Glomerular visceral epithelial cell (primary cell): Measurements from ENCODE around the gene UROC1.
"Not testable (repeated sequence)": the region's sequence is repeated elsewhere in the genome, so short reads cannot be mapped to it uniquely, and the experiment has no call there.

Source experiments
- DNase-seq: peaks from one replicate; pipeline ENCODE4 v3.0.0-alpha.2; 2016; ENCODE audit errors: extremely low spot score

The UROC1 gene

DNA sequence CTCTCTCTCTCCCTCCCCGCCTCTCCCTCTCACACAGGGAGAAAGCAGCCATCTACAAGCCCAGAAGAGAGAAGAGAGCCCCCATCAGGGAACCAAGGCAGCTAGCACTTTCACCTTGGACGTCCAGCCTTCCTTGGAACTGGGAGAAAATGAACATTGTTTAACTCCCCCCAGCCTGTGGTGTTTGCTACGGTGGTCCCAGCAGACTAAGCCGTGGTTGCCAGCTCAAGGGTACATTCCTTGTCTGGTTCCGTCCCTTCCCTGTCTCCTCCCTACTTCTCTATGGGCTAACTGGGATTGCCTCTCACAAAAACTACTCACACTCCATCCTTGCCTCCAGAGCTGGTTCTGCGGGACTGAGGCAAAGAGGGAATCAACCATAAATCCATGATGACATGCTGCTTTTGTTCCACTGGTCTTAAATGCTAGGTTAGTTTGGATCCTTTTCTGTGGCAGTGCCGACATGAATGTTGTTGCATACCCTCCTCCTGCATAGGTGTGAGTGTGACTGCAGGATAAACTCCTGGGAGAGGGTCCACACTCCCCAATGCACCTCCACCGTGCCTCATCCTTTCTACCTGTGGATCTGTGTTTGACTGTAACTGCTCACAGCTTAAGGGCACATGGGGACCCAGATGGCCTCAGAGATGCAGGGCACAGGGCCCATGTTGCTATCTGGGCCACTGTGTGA lies 29.1 kb upstream of the UROC1 start:
- DNase-seq: no peak

DNA sequence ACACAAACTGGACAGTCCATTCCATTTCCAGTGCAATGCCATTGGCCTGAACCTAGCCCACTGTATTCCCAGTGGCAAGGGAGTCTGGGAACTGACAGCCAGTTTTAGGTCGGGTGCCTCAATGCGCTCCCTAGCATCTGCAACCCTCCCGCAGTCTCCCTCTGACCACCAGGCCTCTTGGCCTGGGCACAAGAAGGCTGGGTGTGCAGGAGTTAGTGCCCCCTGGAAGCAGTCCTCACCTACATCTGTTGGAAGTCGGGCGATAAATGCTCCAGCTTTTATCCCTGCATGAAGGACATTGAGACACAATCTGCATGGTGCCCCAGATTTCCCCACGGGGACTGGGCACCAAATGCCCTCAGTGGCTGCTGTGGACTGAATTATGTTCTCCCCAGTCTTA lies 28.4 kb upstream of the UROC1 start:
- DNase-seq: no peak

DNA sequence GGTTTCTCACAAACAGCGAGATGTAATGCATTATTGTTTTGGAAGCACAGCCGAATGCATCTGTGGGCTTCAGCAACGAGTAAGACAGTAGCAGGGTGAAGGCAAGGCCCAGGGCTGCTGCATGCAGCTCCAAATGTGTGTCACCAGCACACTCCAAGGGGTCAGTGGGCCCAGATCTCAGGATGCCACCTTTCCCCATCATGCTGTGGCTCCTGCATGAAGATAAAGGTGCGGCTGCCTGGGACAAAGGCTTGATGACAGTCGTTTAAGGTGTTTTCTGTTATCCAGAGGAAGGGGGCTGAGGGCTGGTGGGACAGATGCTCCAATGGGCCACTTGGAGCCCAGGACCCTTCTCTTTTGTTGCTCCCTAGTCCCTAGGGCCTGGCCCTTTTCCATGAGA lies 28.0 kb upstream of the UROC1 start:
- no peak for DNase-seq

DNA sequence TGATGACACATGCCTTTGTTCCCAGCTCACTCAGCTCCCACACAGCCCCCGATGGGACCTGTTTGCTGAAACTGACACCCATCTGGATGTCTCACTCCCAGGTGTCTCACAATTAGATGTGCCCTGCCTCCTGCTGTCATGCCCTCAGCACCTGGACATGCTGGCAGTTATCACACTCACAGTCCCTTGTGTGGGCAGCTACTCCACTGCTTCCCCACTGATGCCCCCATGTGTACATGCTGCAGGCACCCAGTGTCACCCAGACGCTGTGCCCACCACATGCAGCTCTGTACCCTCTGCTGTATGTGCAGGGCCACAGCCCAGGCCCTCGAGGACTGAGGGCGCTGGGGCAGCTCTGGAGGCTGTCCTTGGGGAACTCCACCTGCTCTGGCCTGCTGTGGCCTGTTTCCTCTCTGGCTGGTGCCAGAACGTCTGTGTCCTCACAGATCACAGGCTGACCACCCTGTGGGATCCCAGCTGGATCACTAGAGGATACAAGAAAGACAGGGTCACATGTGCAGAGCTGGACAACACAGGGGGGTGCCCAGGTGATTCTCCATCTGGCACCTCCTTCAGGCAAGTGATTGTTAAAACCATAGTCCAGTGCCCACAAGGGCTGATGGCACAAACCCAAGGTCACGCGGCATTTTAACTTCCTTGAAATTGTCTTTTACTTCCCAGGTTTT lies 27.2 kb upstream of the UROC1 start:
- DNase-seq: no peak

DNA sequence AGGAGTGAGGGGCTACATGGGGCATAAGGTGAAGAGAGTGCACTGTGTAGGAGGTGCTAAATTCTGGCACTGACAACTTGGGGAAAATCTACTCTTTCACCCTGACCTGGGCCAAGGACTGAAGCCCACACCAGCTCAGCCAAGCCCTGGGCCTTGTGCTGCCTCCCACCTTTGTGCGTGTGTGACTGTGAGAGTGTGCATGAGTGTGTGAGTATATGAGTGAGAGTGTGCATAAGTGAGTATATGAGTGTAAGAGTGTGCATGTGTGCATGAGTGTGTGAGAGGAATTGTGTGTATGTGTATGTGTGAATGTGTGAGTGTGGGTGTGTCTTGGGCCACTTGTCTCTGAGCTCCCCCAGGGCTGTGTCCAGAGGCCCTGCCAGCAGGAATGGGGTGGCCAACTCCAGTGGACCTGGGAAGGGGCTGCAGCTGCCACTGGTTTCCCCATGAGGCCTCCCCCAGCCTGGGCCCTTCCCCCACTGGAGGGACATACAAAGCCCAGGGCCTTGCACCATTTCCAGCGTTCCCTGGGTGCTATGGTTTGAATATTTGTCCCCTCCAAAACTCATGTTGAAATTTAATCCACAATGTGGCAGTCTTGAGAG lies 26.0 kb upstream of the UROC1 start:
- DNase-seq: no peak

DNA sequence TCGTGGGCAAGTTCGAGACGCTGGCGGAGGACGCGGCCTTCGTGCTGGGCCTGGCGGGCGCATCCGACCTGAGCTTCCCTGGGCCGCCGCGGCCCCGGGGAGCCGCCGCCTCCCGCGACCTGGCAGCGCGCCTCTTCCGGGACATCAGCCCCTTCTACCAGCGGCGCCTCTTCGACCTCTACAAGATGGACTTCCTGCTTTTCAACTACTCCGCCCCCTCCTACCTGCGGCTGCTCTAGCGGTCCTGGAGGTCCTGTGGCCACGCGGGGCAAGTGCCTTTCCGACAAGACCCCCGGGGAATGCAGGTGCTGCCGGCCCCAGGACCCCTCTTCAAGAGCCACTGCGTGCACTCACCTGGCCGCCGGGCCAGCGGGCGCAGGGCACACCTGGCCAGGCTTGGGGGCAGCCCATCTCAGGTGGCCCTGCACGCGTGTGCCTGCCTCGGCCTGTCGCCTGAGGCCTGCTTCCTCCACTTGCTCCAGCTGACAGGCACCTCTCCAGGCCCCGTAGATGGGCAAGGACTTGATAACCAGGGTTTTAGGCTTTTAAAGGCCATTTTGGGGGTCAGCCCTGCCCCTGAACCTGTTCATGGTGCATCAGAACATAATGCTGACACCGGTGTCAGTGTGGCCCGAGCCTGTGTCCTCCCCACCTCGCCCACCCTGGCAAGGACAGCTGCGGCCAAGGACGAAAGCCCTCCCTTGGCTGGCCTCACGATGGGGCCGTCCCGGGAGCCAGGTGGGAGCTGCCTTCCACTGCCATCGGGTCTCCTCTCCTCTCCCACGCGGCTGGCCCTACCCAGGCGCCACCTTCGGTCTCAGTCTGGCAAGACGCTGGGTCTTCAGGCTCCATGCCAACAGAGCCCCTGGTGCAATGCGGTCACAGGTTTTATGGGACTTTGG lies 25.0 kb upstream of the UROC1 start:
- DNase-seq: no peak

DNA sequence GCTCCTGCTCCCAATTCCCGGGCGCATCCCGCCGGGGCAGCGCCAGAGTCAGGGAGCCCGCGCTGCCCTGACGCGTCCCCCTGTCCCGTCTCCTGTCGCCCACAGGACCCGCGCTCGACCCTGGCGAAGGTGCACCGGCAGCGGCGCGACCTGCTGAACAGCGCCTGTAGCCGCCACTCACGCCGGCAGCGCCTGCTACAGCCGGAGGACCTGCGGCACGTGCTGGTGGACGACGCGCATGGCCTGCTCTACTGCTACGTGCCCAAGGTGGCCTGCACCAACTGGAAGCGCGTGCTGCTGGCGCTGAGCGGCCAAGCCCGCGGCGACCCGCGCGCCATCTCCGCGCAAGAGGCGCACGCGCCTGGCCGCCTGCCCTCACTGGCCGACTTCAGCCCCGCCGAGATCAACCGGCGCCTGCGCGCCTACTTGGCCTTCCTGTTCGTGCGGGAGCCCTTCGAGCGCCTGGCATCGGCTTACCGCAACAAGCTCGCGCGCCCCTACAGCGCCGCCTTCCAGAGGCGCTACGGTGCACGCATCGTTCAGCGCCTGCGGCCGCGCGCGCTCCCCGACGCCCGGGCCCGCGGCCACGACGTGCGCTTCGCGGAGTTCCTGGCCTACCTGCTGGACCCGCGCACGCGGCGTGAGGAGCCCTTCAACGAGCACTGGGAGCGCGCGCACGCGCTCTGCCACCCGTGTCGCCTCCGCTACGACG lies 24.2 kb upstream of the UROC1 start:
- DNase-seq: no peak

DNA sequence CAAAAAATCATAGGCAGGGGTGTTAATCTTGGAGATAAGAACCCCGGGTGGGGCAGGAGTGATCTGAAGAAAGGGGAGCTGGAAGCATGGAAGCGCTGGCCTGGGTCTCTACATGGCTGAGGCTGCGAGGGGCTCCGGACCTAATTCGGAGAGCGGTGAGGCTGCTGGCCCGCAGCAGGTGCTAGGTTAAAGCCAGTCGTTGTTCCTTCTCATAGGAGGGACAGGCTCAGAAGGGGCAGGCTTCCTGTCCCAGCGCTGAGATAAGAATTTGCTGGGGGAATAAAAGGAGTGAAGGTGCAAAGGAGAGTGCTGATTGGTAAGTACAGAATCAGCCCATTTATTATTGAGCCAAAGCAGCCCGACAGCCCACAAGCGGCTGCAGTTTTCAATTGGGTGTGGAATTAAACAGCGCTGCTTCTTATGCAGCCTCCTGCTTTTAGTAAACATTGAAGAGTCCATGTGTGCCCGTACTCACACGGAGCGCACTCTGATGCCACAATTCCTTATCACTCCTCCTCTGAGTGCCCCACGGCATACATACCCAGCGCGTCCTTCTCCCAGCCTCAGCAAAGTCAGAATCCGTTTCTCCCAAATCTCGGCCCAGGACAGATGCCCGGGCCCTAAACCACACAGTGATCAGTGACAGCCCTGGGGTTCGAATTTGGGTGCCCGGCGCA lies 23.5 kb upstream of the UROC1 start:
- no peak for DNase-seq

DNA sequence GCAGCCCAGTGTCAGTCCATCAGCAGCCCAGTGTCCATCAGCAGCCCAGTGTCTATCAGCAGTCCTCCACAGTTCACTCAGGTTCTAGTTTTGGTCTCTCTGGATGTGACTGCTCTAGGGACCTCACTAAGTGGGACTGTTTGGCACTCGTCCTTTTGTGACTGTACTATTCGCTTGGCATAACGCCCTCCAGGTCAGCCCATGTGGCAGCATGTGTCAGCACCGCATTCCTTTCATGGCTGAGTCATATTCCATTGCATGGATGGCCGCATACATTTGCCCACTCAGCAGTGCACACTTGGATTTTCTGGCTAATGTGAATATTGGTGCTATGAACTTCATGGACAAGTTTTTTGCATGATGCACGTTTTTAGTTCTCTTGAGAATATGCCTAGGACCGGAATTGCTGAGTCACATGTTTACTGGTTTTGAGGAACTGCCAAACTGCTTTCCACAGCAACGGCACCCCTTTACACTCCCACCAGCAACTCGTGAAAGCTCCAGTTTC lies 22.8 kb upstream of the UROC1 start:
- DNase-seq: peak; percentile 90

DNA sequence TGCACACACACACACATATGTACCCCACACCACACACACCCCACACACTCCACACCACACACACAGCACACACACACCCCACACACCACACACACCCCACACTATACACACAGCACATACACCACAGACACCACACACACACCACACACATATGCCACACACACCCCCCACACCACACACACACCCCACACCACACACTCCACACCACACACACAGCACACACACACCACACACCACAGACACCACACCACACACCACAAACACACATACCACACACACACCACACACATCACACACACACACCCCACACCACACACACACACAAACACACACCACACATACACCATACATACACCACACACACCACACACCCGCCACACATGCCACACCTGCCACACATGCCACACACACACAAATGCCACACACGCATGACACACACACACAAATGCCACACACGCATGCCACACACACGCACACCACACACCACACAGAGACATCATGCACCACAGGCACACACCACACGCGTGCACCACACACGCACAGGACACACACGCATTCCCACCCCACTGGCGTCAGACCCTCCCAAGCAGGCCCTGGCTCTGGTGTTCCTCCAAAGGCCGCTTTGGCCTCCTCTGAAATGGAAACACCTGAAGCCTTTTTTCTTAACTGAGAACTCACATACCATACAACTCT lies 22.1 kb upstream of the UROC1 start:
- DNase-seq: no peak

DNA sequence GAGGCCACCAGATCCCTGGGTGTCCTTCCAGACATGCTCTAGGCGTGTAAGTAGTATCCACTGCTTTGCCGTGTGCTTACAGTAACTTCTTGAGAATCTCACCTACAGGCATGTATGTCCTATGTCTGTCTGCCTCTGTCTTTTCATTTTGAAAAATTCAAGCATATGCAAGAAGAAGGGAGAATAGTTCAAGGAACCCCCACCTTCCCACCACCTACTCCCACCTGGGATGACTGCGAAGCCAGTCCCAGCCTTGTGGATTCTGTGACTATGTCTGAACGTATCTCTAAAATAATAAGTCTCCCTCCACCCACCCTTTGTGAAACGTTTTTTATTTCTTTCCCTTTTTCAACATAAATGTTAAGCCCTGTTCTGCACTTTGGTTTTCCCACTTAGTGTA lies 21.4 kb upstream of the UROC1 start:
- no peak for DNase-seq

DNA sequence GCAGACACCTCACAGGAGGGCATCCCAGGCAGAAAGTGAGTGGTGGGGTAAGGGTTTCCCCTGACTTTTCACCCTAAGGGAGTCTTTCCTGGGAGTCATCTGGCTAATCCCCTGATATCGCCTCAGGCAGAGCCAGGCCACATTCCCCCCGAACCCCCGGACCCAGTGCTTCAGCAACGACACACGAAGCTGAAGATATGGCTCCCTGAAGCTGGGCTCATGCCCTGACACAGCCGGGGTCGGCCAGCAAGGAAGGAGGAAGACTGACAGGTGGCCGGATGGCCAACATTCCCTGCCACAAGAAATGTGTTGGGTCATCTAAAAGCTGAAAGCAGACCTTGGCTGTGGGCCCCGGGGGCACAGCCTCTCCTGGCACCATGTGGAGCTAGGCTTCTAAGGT lies 20.7 kb upstream of the UROC1 start:
- DNase-seq: no peak

DNA sequence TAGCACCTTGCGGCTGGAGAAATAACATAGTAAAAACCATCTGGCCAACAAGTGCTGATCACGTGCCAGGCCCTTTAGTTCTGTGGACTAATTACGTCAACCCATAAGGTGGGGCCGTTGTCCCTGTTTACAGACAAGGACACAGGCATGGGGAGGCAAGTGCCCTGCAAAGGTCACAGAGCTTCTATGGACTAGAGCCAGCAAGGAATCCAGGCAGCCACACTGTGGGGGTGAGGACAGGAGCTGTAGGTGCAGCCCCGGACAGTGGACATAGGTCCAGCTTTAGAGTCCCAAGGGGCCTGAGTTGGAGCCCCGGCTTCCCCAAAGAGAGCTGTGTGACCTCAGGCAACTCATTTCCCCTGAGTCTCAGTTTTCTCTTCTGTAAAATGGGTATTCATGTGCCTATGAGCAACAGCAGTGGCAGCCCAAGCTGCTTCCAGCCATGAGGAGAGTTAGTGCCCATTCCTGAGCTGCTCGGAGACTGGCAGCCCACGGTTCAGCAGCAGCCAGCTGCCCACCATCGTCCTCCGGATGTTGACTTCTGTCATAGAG lies 20.2 kb upstream of the UROC1 start:
- DNase-seq: no peak

DNA sequence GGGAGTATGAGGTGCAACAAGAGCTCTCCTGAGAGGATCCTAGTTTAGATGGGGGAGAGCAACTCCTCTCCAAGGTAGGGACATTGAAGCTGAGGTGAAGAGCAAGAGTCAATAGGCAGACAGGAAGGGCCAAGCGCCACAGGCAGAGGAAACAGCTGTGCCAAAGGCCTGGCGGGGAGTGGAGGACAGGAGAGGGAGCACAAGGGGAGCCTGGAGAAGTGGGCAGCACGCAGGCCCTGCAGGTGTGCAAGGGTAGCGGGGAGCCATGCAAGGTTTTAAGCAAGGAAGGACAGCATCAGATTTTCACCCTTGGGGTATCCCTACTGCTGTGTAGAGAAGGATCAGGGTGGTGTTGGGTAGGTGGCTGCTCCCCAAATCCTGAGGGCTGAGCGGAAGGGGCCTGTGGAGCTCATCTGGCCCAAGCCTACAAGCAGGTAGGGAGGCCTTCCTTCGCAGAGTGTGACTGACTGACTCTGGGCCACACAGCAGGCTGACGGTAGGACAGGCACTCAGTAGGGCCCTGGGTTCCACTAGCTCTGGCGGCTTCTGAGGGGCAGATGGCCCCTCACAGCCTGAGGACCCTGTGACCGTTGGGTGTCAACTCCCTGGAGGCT lies 19.6 kb upstream of the UROC1 start:
- no peak for DNase-seq

DNA sequence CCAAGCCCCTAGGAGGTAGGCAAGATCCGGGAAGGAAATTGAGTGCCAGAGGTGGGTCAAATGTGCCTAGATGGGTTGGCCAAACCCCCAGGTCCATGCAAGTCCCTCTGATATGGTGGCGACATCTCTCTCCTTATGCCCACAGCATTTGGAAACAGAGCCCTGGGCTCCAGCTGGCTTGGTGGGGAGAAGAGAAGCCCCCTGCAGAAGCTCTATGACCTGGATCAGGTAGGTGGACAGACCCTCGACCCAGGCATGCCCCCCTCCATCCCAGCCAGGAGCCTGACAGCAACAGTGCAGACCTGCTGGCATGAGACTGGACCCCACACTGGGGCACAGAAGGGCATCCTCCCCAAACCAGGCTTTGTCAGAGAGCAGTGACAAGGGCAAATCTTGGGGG lies 18.6 kb upstream of the UROC1 start:
- DNase-seq: no peak

DNA sequence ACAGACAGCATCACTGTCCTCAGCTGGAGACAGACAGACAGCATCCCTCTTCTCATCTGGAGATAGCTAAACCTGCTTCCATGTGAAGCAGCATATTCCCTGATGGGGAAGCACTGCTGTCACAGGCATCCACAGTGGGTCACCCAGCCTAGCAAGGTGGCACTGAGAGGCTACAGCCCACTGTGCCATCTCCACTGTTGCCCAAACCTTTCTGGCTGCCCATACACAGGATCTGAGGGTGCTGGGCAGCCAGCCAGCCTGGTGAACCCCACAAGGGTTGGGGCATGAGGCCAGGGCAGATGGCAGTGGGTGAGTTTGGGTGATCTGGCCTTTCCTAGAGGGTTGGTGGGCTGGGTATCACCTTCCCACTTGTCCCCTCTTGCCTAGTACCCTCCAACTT lies 18.1 kb upstream of the UROC1 start:
- no peak for DNase-seq

DNA sequence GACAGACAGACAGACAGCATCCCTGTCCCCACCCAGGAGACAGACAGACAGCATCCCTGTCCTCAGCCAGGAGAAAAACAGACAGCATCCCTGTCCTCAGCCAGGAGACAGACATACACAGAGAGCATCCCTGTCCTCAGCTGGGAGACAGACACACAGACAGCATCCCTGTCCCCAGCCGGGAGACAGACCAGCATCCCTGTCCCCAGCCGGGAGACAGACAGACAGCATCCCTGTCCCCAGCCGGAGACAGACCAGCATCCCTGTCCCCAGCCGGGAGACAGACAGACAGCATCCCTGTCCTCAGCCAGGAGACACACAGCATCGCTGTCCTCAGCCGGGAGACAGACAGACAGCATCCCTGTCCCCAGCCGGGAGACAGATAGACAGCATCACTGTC lies 17.1 kb upstream of the UROC1 start:
- DNase-seq: not testable (repeated sequence)

DNA sequence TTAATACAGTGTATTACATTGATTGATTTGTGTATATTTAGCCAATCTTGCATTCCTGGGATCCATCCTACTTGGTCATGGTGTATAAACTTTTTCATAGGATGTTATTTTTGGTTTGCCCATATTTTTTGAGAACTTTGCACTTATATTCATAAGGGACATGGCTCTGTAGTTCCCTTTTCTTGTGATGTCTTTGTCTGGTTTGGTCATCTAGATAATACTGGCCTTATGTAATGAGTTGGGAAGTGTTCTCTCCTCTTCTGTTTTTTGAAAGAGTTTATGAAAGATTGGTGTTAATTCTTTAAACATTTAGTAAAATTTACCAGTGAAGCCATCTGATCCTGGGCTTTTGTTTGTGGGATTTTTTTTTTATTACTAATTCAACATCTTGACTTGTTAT lies 15.9 kb upstream of the UROC1 start:
- no peak for DNase-seq

DNA sequence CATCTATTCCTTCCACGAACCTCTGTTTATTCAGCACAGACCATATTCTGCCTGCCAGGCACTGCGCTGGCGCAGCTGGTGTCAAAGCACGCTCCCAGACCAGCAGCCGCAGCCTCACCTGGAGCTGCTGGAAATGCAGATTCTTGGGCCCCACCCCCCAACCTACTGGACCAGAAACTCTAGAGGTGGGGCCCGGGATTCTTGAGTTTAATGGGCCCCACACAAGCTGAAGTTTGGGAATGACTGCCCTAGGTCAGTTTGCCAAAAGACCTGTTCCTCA lies 13.4 kb upstream of the UROC1 start:
- no peak for DNase-seq
